HTR-8/SVneo (cell line): Measurements from ENCODE around the gene MPHOSPH6.
"Not testable (repeated sequence)": the region's sequence is repeated elsewhere in the genome, so short reads cannot be mapped to it uniquely, and the experiment has no call there.

ENCODE experiments used
- DNase-seq: peaks from one replicate; pipeline ENCODE4 v3.0.0; 2011; ENCODE audit warnings: low spot score, mixed read lengths; ENCODE audit not compliant: insufficient read length
- FAIRE-seq: peaks from 2 replicates; lab custom pipeline; 2011; peaks lifted over from hg19 to GRCh38; lab: Jason Lieb, UNC

The MPHOSPH6 gene

DNA sequence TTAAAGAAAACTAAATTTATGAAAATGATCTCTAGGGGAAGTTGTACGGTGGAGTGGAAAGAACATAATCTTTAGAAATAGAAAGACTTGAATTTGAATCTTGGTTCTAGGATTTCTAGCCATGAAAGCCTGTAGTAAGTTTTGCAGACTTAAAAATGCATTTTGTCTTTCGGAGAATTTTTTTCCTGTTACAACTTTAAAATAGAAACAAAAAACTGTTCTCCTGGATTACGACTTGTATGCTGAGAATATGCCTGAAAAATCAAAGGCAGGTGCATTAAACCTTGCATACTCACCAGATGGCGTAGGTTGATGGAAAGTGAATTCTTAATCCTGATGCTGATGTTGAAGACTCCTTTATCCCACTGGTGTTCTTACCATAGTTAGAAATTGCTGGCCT is 7.5 kb upstream of the MPHOSPH6 start:
- FAIRE-seq (no peak), DNase-seq (no peak)

- FAIRE-seq: no peak
- DNase-seq: no peak
Observed at GRCh38 chr16:82176204-82176603, 6.2 kb upstream of the MPHOSPH6 start.

DNA sequence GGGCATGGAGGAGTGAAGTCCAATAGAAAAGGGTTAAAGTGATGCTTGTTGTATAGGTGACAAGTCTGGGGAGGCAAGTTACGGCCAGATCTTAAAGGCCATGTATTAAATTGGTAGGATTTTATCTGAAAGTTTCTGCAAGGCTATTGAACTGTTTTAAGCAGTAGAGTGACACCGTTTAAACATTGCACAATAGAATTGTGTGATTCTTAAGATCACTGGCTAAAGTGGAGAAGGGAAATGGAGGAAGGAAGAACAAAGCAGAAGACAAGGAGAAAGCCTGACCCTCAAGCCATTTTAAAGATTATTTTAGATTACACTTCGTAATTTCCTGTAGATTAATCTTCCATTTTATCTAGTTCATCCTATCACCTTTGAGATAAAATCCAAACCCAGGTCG is 5.6 kb upstream of the MPHOSPH6 start:
- no peak for FAIRE-seq
- no peak for DNase-seq

DNA sequence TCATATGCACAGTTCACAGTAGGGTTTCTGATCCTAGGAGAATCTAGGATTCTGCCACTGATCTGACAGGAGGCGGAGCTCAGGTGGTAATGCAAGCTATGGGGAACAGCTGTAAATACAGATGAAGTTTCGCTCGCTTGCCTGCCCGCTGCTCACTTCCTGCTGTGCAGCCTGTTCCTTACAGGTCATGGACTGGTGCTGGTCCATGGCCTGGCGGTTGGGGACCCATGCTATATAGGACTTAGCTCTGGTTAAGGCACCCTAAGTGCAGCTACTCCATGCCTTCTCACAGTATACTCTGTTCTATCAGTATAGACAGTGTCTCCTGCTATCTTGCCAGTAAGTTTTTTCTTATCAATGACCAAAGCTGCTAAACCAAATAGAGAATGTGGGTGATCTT is 2.4 kb downstream of the MPHOSPH6 start:
- DNase-seq (no peak), FAIRE-seq (no peak)

DNA sequence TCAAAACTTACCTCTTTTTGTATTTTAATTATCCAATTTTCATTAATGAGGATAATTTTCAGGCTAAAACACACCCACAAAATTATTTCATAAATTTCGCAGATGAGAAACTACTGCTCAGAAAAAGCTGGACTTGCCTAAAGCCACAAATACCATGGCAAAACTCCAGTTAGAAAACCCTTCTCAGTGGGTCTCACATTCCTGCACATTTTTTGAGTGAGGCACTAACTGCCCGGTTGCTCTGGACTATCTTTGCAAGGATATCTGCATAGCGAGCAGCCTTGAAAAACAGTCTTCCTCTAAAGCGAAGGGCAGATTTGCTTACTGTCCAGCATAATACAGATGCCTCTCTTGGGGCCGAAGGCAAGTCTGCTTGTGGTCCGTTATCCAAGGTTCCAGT is 9.8 kb downstream of the MPHOSPH6 start:
- FAIRE-seq (no peak), DNase-seq (no peak)

DNA sequence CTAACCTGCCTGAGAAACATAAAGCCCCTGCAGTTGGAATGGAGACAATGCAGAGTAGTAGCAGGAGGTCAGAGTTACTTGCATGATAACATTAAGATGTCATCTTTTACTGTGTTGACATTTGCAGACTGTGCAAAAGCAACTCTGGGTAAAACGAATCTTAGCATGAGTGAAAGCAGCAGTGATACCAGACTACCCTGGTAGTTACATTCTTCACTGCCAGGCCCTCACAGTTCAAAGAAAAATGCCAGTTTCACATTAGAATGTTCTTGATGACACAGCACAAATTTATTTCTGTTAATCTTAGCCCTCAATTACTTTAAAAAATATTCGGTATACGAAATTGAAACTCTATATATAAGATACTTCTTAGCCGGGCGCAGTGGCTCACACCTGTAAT is 12.2 kb downstream of the MPHOSPH6 start:
- DNase-seq (no peak), FAIRE-seq (no peak)

DNA sequence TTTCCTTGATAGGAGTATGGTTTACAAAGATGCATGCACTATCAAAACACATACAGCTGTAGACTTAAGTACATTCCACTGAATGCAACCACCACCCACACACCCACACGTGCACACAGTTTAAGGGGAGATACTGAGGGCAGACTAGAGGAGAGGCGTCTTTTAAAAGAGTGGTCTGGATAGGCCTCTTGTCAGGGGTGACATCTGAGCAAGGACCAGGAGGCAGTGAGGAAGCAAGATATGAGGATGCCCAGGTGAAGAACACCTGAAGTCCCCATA is 12.6 kb downstream of the MPHOSPH6 start:
- peak; percentile 16 for FAIRE-seq

GRCh38 chr16:82156761-82157533 is 13.1 kb downstream of the MPHOSPH6 start:
- DNase-seq (no peak), FAIRE-seq (no peak)

More for the DNA sequence above, 12.6 kb downstream of the MPHOSPH6 start:
- no peak for DNase-seq

- DNase-seq: peak; percentile 59
- FAIRE-seq: peak; percentile 69
Observed at GRCh38 chr16:82152641-82153112, 17.3 kb downstream of the MPHOSPH6 start.

- DNase-seq: no peak
- no peak for FAIRE-seq
Observed at GRCh38 chr16:82152196-82152595, 17.8 kb downstream of the MPHOSPH6 start.

DNA sequence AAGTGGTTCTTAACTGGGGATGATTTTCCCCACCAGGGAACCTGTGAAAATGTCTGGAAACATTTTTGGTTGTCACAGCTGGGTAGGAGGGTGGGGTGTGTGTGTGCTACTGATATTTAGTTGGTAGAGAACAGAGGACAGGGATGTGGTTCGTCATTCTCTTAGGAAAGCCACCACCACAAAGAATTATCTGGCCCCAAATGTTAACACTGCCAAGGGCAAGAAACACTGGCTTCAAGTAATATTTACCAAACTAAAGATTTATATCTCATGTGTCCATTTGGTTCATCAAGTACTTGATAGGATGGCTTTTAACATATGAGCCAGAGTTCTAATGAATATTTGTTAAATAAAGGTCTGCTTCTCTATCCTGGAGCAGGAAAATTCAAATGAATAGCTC is 19.5 kb downstream of the MPHOSPH6 start:
- DNase-seq (no peak), FAIRE-seq (no peak)

- DNase-seq: no peak
- FAIRE-seq: no peak
Observed at GRCh38 chr16:82149536-82149935, 20.5 kb downstream of the MPHOSPH6 start.

- DNase-seq (no peak), FAIRE-seq (no peak)
Observed at GRCh38 chr16:82147546-82147945, 22.5 kb downstream of the MPHOSPH6 start.

DNA sequence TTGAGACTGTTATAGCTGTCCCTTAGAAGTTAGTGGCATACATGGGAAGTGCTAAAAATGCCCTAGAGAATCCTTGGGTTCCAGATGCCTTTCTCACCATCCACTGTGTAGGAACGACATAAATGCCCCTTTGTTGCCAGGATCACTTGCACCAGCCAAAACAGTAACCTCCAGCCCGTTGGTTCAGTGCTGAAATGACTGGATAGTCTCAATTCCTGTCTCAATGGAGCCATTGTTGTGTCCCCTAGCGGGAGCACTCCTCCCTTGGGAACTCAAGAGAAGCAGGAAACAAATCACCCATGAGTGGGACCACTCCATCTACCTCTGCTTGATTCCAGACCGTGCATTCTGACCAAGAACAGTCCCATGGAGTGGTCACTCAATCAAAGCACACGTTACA is 23.1 kb downstream of the MPHOSPH6 start:
- no peak for DNase-seq
- peak; percentile 59 for FAIRE-seq

GRCh38 chr16:82146556-82146955 is 23.5 kb downstream of the MPHOSPH6 start:
- FAIRE-seq (no peak), DNase-seq (no peak)

DNA sequence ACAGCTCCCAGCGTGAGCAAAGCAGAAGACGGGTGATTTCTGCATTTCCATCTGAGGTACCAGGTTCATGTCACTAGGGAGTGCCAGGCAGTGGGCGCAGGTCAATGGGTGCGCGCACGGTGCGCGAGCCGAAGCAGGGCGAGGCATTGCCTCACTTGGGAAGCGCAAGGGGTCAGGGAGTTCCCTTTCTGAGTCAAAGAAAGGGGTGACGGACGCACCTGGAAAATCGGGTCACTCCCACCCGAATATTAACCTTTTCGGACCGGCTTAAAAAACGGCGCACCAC is 30.8 kb downstream of the MPHOSPH6 start:
- not testable (repeated sequence) for DNase-seq, FAIRE-seq

DNA sequence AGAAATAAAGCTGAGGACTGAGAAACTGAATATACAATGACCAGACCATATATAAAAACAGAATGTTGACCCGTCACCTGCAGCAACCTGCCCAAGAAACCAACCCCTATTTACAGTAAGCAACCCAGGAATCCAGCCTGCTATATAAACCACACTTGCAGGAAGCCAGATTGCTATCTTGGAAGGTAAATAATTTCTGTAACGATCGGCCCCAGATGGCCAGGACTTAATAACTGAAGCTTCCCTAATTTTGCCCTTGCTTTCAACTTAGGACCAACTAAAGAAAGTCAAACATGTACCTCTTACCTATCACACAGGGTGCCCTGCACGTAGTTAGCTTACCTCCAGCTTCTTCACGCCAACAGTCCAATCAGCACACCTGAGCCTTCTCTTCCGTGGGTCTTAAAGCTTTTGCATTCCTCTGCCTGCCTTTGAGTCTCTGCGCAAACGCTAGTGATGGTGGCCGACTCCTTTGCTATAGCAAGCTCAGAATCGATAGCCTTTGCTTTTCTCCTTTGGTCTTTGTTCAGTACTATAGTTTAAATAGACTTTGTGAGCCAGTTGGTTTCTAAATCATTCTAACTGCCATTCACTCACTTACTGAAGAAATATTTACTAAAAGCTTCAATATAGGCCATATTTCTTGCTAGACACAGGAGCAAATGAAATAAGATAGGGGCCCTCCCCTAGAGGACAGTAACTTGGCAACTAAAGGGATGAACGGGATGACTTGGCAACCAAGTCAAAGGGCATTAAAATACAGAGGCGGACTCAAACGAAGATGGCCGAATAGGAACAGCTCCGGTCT is 31.3 kb downstream of the MPHOSPH6 start:
- DNase-seq: no peak
- FAIRE-seq: no peak

GRCh38 chr16:82137822-82138167 is 32.2 kb downstream of the MPHOSPH6 start:
- FAIRE-seq (no peak), DNase-seq (no peak)

GRCh38 chr16:82136956-82137821 is 32.8 kb downstream of the MPHOSPH6 start:
- FAIRE-seq (no peak), DNase-seq (no peak)

GRCh38 chr16:82135844-82136243 is 34.2 kb downstream of the MPHOSPH6 start:
- FAIRE-seq (no peak), DNase-seq (no peak)

DNA sequence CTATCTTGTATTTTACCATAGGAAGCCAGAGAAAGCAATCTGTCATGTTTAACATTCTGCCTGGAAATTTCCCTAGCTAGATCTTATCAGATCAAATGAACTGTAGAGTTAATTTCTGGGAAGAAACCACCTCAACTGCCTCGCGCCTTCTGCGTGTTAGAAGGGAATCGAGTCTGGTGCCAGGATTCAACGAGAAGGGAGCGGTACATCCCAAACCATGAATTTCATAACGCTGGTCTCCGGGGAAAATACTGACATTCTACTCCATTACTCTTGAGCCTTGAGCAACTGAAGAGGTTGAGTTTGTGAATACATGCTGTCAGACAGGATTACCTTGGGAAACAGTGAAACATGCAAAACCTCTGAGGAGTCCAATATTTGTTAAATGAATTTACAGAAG is 35.2 kb downstream of the MPHOSPH6 start:
- FAIRE-seq (no peak), DNase-seq (no peak)
